HepG2 (cell line): ENCODE measurements around the gene ZSWIM9. TPM values are rescaled to one million over a fixed set of nuclear protein-coding genes. Genes with fewer than 3 reads are reported as not detected.

Experiments used
- AFF4 ChIP-seq: sonication (generic); formaldehyde crosslinking; IDR thresholded peaks from 2 replicates; pipeline ENCODE4 v1.4.0; 2020; ENCODE audit warnings: missing genetic modification reagents
- ATF3 ChIP-seq: sonication (generic); formaldehyde crosslinking; IDR thresholded peaks from 2 replicates; pipeline ENCODE4 v1.4.0; 2020; ENCODE audit warnings: missing genetic modification reagents
- GTF2F1 ChIP-seq: fragments of 150-350 bp; IDR thresholded peaks from 2 replicates; pipeline ENCODE4 v1.6.1; 2014; ENCODE audit warnings: low read length
- HMGXB4 ChIP-seq, 2 experiments: sonication (generic) in 1 of 2; formaldehyde crosslinking in 1 of 2; IDR thresholded peaks; 2 replicates each; pipeline versions ENCODE4 v1.4.0 to v1.6.1; 2018 to 2020; ENCODE audit warnings: missing genetic modification reagents in 2 of 2, borderline replicate concordance in 1 of 2, low read depth in 1 of 2, mild to moderate bottlenecking in 1 of 2, missing biosample characterization in 1 of 2
- HNF1A ChIP-seq, 2 experiments: sonication (generic) in 1 of 2; formaldehyde crosslinking in 1 of 2; IDR thresholded peaks; 2 replicates each; pipeline versions ENCODE4 v1.4.0 to v1.6.1; 2016 to 2020; ENCODE audit warnings: borderline replicate concordance in 1 of 2, low read depth in 1 of 2, mild to moderate bottlenecking in 1 of 2, missing genetic modification reagents in 1 of 2
- HNF1B ChIP-seq: sonication (generic); formaldehyde crosslinking; IDR thresholded peaks from 2 replicates; pipeline ENCODE4 v1.5.1; 2020; ENCODE audit warnings: mild to moderate bottlenecking, moderate library complexity, missing genetic modification reagents
- MNT ChIP-seq: fragments of 450-650 bp; IDR thresholded peaks from 2 replicates; pipeline ENCODE4 v1.6.1; 2016
- RARG ChIP-seq: sonication (generic); formaldehyde crosslinking; IDR thresholded peaks from 2 replicates; pipeline ENCODE4 v1.4.0; 2020; ENCODE audit warnings: low read depth, mild to moderate bottlenecking, missing genetic modification reagents
- SSRP1 ChIP-seq: IDR thresholded peaks from 2 replicates; pipeline ENCODE4 v1.6.1; 2016; ENCODE audit warnings: control low read depth
- TGIF2 ChIP-seq: IDR thresholded peaks from 2 replicates; pipeline ENCODE4 v1.6.1; 2016; ENCODE audit warnings: control low read depth, missing compliant biosample characterization
- ZFP1 ChIP-seq: IDR thresholded peaks from 2 replicates; pipeline ENCODE4 v1.6.1; 2016
- ZNF136 ChIP-seq: sonication (generic); formaldehyde crosslinking; IDR thresholded peaks from 2 replicates; pipeline ENCODE4 v1.8.1; 2022; ENCODE audit warnings: low read depth, mild to moderate bottlenecking, moderate library complexity, missing genetic modification reagents
- ZNF441 ChIP-seq: sonication (generic); formaldehyde crosslinking; IDR thresholded peaks from 2 replicates; pipeline ENCODE4 v1.7.0; 2021; ENCODE audit warnings: missing genetic modification reagents, borderline replicate concordance
- ZNF720 ChIP-seq: sonication (generic); formaldehyde crosslinking; IDR thresholded peaks from 2 replicates; pipeline ENCODE4 v1.4.0; 2020; ENCODE audit warnings: missing genetic modification reagents
- polyA plus RNA-seq, 8 experiments: library from polyadenylated mRNA; depleted of rRNA in 3 of 8; stranded (reverse) in 7 of 8; unstranded in 1 of 8; fragments of >200 nt; fragmentation: Illumina TruSeq in 4 of 8; extraction: Trizol in 4 of 8; gene quantifications; 2 replicates each; pipeline versions ENCODE4 v1.2.1 to v1.2.3, GENCODE V29; 2011 to 2016; ENCODE audit warnings: low read depth in 4 of 8, missing spikeins in 1 of 8, mixed read lengths in 1 of 8; ENCODE audit not compliant: insufficient read depth in 1 of 8
- total RNA-seq, 5 experiments: library from RNA; depleted of rRNA; stranded (reverse); fragments of >200 nt; fragmentation: Illumina TruSeq; extraction: Trizol; gene quantifications; 2 replicates each; pipeline ENCODE4 v1.2.3, GENCODE V29; 2016; ENCODE audit warnings: low read depth in 1 of 5

ZSWIM9 gene
- total and polyA plus RNA-seq, 2 of the 13 experiments (the other 11 are each of a cell fraction or from before 2014, with no cell fraction given), result 0.18 to 1.1 TPM

- TF ChIP-seq HMGXB4 (CRISPR knock-in tag; IDR thresholded peaks at IDR 0.05; ENCODE audit: borderline replicate concordance in 1 of 2, low read depth in 1 of 2), result peak in 1 of 2 experiments; percentile 67; a peak in 2 of 4 replicates
- TF ChIP-seq AFF4 (CRISPR knock-in tag), result no peak
- TF ChIP-seq HNF1A (IDR thresholded peaks at IDR 0.05; ENCODE audit: low read depth), result no peak
- TF ChIP-seq HNF1A (CRISPR knock-in tag; IDR thresholded peaks at IDR 0.05; ENCODE audit: borderline replicate concordance), result peak; percentile 15; the same call in 1 of the 2 replicates
- no peak for TF ChIP-seq RARG (CRISPR knock-in tag)
- TF ChIP-seq GTF2F1, result no peak
- TF ChIP-seq SSRP1 (CRISPR knock-in tag), result no peak
- TF ChIP-seq ZNF136 (CRISPR knock-in tag), result no peak
- no peak for TF ChIP-seq ZNF441 (CRISPR knock-in tag)
- TF ChIP-seq ZFP1, result no peak
- peak; percentile 79; the same call in 1 of the 2 replicates for TF ChIP-seq HNF1B (CRISPR knock-in tag)
- TF ChIP-seq ZNF720 (CRISPR knock-in tag), result no peak
- 0 out of 2 replicates have a peak, but pooled peaks have one; percentile 22 for TF ChIP-seq ATF3 (CRISPR knock-in tag)
- TF ChIP-seq MNT, result no peak; the same call in 1 of the 2 replicates
- no peak for TF ChIP-seq TGIF2 (CRISPR knock-in tag)
Measured at GRCh38 chr19:48203794-48204628, 33.5 kb downstream of the ZSWIM9 start (continued).
